Activated T-helper 1 cell treated with anti-CD3 and anti-CD28 coated beads, Interleukin-12 subunit alpha, Interleukin-12 subunit beta, Interleukin-2, Interleukin-4 antibody, amounts not matched to agents 30 ng/mL and 10 ng/mL and 1 ng/mL, durations not matched to agents 14 hours and 24 hours and 36 hours (primary cell): ENCODE results near the gene COPS4. TPM values are rescaled to one million over a fixed set of nuclear protein-coding genes. Genes with fewer than 3 reads are reported as not detected.
"Not testable (repeated sequence)": the region's sequence is repeated elsewhere in the genome, so short reads cannot be mapped to it uniquely, and the experiment has no call there.

ENCODE experiments used
- DNase-seq: peaks from one replicate; pipeline ENCODE4 v3.0.0; 2021; ENCODE audit warnings: low spot score
- H3K27ac Mint-ChIP-seq: one replicate; pipeline ENCODE4 v1.8.0; 2021; ENCODE audit warnings: mild to moderate bottlenecking, mixed read lengths
- H3K27me3 Mint-ChIP-seq: one replicate; pipeline ENCODE4 v1.8.0; 2022; ENCODE audit warnings: mild to moderate bottlenecking, moderate library complexity, mixed read lengths; ENCODE audit not compliant: insufficient read depth
- H3K36me3 Mint-ChIP-seq: one replicate; pipeline ENCODE4 v1.8.0; 2021; ENCODE audit warnings: low read depth, mixed read lengths
- H3K4me1 Mint-ChIP-seq: one replicate; pipeline ENCODE4 v1.8.0; 2021; ENCODE audit warnings: low read depth, mixed read lengths
- H3K4me3 Mint-ChIP-seq: one replicate; pipeline ENCODE4 v1.8.0; 2021; ENCODE audit warnings: mild to moderate bottlenecking, moderate library complexity, mixed read lengths
- H3K9me3 Mint-ChIP-seq: one replicate; pipeline ENCODE4 v1.8.0; 2021; ENCODE audit warnings: mixed read lengths
- intact Hi-C: fragments of 100-400 bp; cut with micrococcal nuclease; formaldehyde crosslinking; loops from one replicate; pipeline ENCODE4 v1.15.1; 2024
- total RNA-seq: library from RNA; stranded (reverse); gene quantifications from 2 replicates; pipeline ENCODE4 v1.2.3, GENCODE V29; 2022

COPS4 gene
- total RNA-seq, 1 donor from 2014 or later = 35.8 TPM

- H3K4me3 Mint-ChIP-seq, H3K9me3 Mint-ChIP-seq, H3K27ac Mint-ChIP-seq, H3K27me3 Mint-ChIP-seq, DNase-seq: not testable (repeated sequence)
- intact Hi-C loops = loop anchor here (1.0 to 10.0 kb wide), 15 partner anchors 22 to 380 kb away; partner anchors contain the start of genes COPS4, HELQ, MRPS18C and PLAC8
- H3K36me3 Mint-ChIP-seq = peaks cover 30% of the 10 kb centered on the region
- H3K4me1 Mint-ChIP-seq = peaks cover 29% of the 10 kb centered on the region
Observed at GRCh38 chr4:83074783-83075182, 39.8 kb downstream of the COPS4 start.

GRCh38 chr4:83075311-83076095 lies 40.5 kb downstream of the COPS4 start:
- no peak overlapping the region for H3K27ac Mint-ChIP-seq
- peaks cover 29% of the 10 kb centered on the region for H3K4me1 Mint-ChIP-seq
- intact Hi-C loops = loop anchor here (2.0 to 10.0 kb wide), 3 partner anchors 21 to 379 kb away; partner anchors contain the start of genes COPS4, HELQ and MRPS18C
- H3K36me3 Mint-ChIP-seq = peaks cover 23% of the 10 kb centered on the region
- DNase-seq = no peak
- H3K27me3 Mint-ChIP-seq = no peaks in the 10 kb centered on the region
- no peak overlapping the region for H3K4me3 Mint-ChIP-seq
- no peaks in the 10 kb centered on the region for H3K9me3 Mint-ChIP-seq

GRCh38 chr4:83080561-83080960 lies 45.6 kb downstream of the COPS4 start:
- Mint-ChIP-seq H3K27me3 (no peaks in the 10 kb centered on the region), H3K4me1 (peaks cover 40% of the 10 kb centered on the region), H3K4me3 (no peak overlapping the region), H3K27ac (no peak overlapping the region), H3K9me3 (no peaks in the 10 kb centered on the region), H3K36me3 (peaks cover 21% of the 10 kb centered on the region)
- no peak for DNase-seq
- intact Hi-C loops = no loop called here

- H3K27me3 Mint-ChIP-seq = no peaks in the 10 kb centered on the region
- intact Hi-C loops = loop anchor here (2.0 kb wide), 1 partner anchor 14 kb away; no protein-coding TSS in a partner anchor
- no peak for DNase-seq
- H3K9me3 Mint-ChIP-seq = no peaks in the 10 kb centered on the region
- H3K27ac Mint-ChIP-seq = no peak overlapping the region
- peaks cover 49% of the 10 kb centered on the region for H3K4me1 Mint-ChIP-seq
- H3K4me3 Mint-ChIP-seq = no peak overlapping the region
- peaks cover 11% of the 10 kb centered on the region for H3K36me3 Mint-ChIP-seq
Observed at GRCh38 chr4:83082777-83083176, 47.8 kb downstream of the COPS4 start.

- Mint-ChIP-seq H3K27me3 (no peaks in the 10 kb centered on the region), H3K4me3 (peak overlapping the region; percentile 8), H3K27ac (peak overlapping the region; percentile 57), H3K36me3 (peaks cover 18% of the 10 kb centered on the region), H3K9me3 (no peaks in the 10 kb centered on the region), H3K4me1 (peaks cover 53% of the 10 kb centered on the region)
- DNase-seq = peak; percentile 50
- intact Hi-C loops = loop anchor here (2.0 kb wide), 1 partner anchor 13 kb away; no protein-coding TSS in a partner anchor
Observed at GRCh38 chr4:83083925-83084475, 49.0 kb downstream of the COPS4 start.

GRCh38 chr4:83084956-83085355 lies 50.0 kb downstream of the COPS4 start:
- intact Hi-C loops = not testable (repeated sequence)

GRCh38 chr4:83089410-83090157 lies 54.6 kb downstream of the COPS4 start:
- Mint-ChIP-seq H3K36me3 (peaks cover 47% of the 10 kb centered on the region), H3K27ac (no peak overlapping the region), H3K4me3 (no peak overlapping the region), H3K9me3 (no peaks in the 10 kb centered on the region), H3K4me1 (peaks cover 45% of the 10 kb centered on the region), H3K27me3 (no peaks in the 10 kb centered on the region)
- no peak for DNase-seq
- intact Hi-C loops = no loop called here

More at GRCh38 chr4:83084956-83085355, 50.0 kb downstream of the COPS4 start:
- Mint-ChIP-seq H3K36me3 (peaks cover 27% of the 10 kb centered on the region), H3K4me1 (peaks cover 60% of the 10 kb centered on the region)
- H3K4me3 Mint-ChIP-seq, H3K27me3 Mint-ChIP-seq, H3K9me3 Mint-ChIP-seq, DNase-seq, H3K27ac Mint-ChIP-seq: not testable (repeated sequence)

- Mint-ChIP-seq H3K4me1 (peaks cover 48% of the 10 kb centered on the region), H3K9me3 (no peaks in the 10 kb centered on the region), H3K27ac (peak overlapping the region; percentile 6), H3K36me3 (peaks cover 66% of the 10 kb centered on the region), H3K27me3 (no peaks in the 10 kb centered on the region), H3K4me3 (no peak overlapping the region)
- DNase-seq = no peak
- intact Hi-C loops = no loop called here
Observed at GRCh38 chr4:83093060-83093640, 58.2 kb downstream of the COPS4 start.

- Mint-ChIP-seq H3K4me3 (no peak overlapping the region), H3K27me3 (no peaks in the 10 kb centered on the region), H3K9me3 (no peaks in the 10 kb centered on the region), H3K36me3 (peaks cover 62% of the 10 kb centered on the region), H3K27ac (no peak overlapping the region), H3K4me1 (peaks cover 53% of the 10 kb centered on the region)
- intact Hi-C loops = loop anchor here (2.0 kb wide), 2 partner anchors 14 to 22 kb away; no protein-coding TSS in a partner anchor
- DNase-seq = no peak
Observed at GRCh38 chr4:83096397-83096796, 61.4 kb downstream of the COPS4 start.

- no peak for DNase-seq
- Mint-ChIP-seq H3K36me3 (peaks cover 32% of the 10 kb centered on the region), H3K27ac (peak overlapping the region; percentile 74), H3K27me3 (no peaks in the 10 kb centered on the region), H3K4me3 (no peak overlapping the region), H3K9me3 (no peaks in the 10 kb centered on the region), H3K4me1 (peaks cover 47% of the 10 kb centered on the region)
- intact Hi-C loops = no loop called here
Observed at GRCh38 chr4:83104991-83105390, 70.0 kb downstream of the COPS4 start.

GRCh38 chr4:83107631-83108030 lies 72.6 kb downstream of the COPS4 start:
- no peak for DNase-seq
- Mint-ChIP-seq H3K9me3 (no peaks in the 10 kb centered on the region), H3K27ac (peak overlapping the region; percentile 58), H3K4me3 (peak overlapping the region; percentile 42), H3K4me1 (peaks cover 51% of the 10 kb centered on the region), H3K27me3 (no peaks in the 10 kb centered on the region), H3K36me3 (peaks cover 23% of the 10 kb centered on the region)
- intact Hi-C loops = no loop called here

GRCh38 chr4:83108101-83108861 lies 73.3 kb downstream of the COPS4 start:
- H3K36me3 Mint-ChIP-seq = peaks cover 22% of the 10 kb centered on the region
- no peaks in the 10 kb centered on the region for H3K27me3 Mint-ChIP-seq

More at GRCh38 chr4:83108101-83108861, 73.3 kb downstream of the COPS4 start:
- Mint-ChIP-seq H3K4me3 (peak overlapping the region; percentile 89), H3K9me3 (no peaks in the 10 kb centered on the region), H3K27ac (peak overlapping the region; percentile 93), H3K4me1 (peaks cover 52% of the 10 kb centered on the region)
- intact Hi-C loops = no loop called here
- no peak for DNase-seq
